Effector memory CD8-positive, alpha-beta T cell (primary cell): ENCODE data around the gene MAP7D1.
A peak's percentile ranks its signal among the peaks of the same experiment; 100 is the strongest.
"Not testable (repeated sequence)": the region's sequence is repeated elsewhere in the genome, so short reads cannot be mapped to it uniquely, and the experiment has no call there.

Experiments used
- ATAC-seq: fragments of 150-1000 bp; cut with Tn5 transposase; replicated peaks from 2 replicates; pipeline ENCODE4 v1.10.0; 2021; ENCODE audit warnings: mild to moderate bottlenecking, moderate library complexity
- DNase-seq, 3 experiments: peaks; one replicate each; pipeline ENCODE4 v3.0.0; 2021
- H3K27ac Mint-ChIP-seq, 2 donors: one replicate each; pipeline ENCODE4 v1.8.0; 2022; ENCODE audit warnings: mild to moderate bottlenecking in 2 of 2, mixed read lengths in 2 of 2, moderate library complexity in 2 of 2
- H3K27me3 Mint-ChIP-seq, 2 donors: one replicate each; pipeline ENCODE4 v1.8.0; 2022; ENCODE audit warnings: mixed read lengths in 2 of 2
- H3K36me3 Mint-ChIP-seq: one replicate; pipeline ENCODE4 v1.8.0; 2022; ENCODE audit warnings: mild to moderate bottlenecking, moderate library complexity, mixed read lengths; ENCODE audit not compliant: insufficient read depth
- H3K4me1 Mint-ChIP-seq, 2 donors: one replicate each; pipeline ENCODE4 v1.8.0; 2022; ENCODE audit warnings: low read depth in 2 of 2, mixed read lengths in 2 of 2
- H3K4me3 Mint-ChIP-seq, 2 donors: one replicate each; pipeline ENCODE4 v1.8.0; 2022; ENCODE audit warnings: mild to moderate bottlenecking in 2 of 2, mixed read lengths in 2 of 2, moderate library complexity in 2 of 2
- H3K9me3 Mint-ChIP-seq, 2 donors: one replicate each; pipeline ENCODE4 v1.8.0; 2022; ENCODE audit warnings: mixed read lengths in 2 of 2

MAP7D1 gene

DNA sequence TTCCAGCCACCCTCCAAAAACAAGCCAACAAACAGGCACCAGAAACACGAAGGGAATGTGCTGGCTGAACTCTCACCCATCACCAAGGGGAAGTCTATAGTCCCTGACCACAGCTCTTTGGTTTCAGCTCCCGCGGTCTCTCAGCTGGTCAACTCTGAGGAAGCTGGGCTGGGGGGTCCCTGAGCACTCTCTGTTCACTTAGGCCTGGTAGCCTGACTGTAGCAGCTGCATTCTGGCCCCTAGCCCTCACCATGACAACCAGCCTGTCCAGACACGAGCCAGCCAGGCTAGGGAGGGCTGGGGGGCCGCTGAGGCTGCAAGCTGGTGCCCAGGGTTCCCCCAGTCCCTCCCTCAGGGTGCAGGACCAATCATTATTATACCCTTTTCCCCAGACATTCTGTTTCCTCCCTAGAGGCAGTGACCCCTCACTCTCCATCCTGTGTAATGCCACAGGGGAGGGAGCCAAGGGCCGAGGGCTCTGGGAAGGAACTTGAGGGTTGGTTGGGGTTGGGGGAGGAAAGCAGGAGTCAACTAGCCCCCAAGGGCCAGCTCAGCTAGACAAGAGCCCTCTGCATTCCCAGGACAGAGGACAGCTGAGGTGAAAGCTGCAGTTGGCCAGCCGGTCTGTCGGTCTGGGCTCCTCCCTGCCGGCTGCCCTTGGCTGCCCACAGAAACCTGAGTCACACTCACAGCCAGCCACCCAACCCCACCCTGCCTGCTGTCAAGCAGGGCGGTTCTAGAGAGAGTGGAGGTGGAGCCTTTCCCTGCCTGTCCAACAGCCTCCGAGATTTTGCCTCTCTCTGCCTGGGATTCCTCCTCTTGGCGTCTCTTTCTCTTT is 5.4 kb upstream of the MAP7D1 start:
- ATAC-seq: peak; percentile 35
- Mint-ChIP-seq H3K36me3 (peaks cover 15% of the 10 kb centered on the region), H3K4me3 (peak overlapping the region; percentile 96 to 98), H3K9me3 (no peaks in the 10 kb centered on the region), H3K27ac (peak overlapping the region; percentile 97 to 98), H3K4me1 (peaks cover 46 to 49% of the 10 kb centered on the region in 2 donors), H3K27me3 (no peaks in the 10 kb centered on the region)
- peak; percentile 59 to 62 (median 59) for DNase-seq

DNA sequence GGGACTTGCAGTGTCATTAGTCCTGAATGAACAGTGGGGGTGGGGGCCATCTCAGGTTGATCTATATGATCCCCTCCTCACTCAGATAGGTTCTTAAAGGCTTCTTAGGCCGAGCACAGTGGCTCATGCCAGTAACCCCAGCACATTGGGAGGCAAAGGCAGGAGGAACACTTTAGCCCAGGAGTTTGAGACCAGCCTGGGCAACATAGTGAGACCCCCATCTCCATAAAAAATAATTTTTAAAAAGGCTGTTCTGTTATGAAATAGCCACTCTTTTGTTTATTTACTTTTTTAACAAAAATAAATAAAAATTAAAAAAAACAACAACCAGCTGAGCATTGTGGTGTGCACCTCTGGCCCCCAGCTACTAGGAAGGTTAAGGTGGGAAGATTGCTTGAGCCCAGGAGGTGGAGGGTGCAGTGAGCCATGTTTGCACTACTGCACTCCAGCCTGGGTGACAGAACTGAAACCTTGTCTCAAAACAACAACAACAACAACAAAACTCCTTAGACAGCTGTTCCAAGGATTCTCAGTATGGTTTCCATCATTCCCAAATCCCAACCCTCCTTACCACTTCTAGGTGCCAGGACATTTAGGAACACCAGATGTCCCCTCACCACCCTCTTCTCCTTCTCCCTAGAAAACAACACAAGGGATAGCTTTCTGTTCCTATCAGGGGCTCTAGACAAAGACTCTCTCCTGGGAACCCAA is 4.7 kb upstream of the MAP7D1 start:
- Mint-ChIP-seq H3K4me1 (peaks cover 46 to 49% of the 10 kb centered on the region in 2 donors), H3K36me3 (peaks cover 15% of the 10 kb centered on the region), H3K4me3 (peak overlapping the region; percentile 96 to 98), H3K9me3 (no peaks in the 10 kb centered on the region), H3K27ac (peak overlapping the region; percentile 97 to 98), H3K27me3 (no peaks in the 10 kb centered on the region)
- DNase-seq (no peak), ATAC-seq (no peak)

DNA sequence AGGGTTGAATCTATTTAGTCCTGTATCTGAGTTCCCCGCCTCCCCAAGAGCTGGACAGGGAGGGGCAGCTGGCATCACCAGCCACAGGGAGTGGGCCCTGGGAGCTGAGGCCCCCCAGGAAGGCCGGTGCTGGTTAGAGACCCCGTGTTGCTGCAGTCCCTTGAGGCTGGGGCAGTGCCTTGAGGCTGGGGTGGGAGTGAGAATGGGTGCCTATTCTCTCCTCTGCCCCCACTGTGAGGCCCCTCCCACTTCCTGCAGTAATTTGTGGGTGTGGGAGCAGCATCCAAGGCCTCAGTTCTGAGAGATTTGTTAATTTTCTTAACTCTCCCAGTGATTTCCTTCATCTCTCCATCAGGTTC is 4.1 kb upstream of the MAP7D1 start:
- Mint-ChIP-seq H3K9me3 (no peaks in the 10 kb centered on the region), H3K4me3 (peak overlapping the region; percentile 84), H3K36me3 (peaks cover 17% of the 10 kb centered on the region)

DNA sequence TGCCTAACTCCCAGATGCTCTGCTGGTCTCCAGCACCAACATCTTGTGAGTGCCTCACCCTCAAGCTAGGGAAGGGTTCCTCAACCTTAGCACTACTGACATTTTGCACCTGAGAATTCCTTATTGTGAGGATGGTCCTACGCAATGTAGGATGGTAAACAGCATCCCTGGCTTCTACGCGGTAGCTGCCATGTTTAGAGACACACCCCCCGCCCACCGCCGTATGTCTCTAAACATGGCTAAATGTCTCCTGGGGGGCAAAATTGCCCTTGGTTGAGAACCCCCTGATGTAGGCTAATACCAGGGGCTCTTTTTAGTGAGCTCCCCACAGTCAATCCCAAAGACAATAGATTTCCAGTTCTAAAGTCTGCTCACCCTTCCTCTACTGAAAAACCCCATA is 2.5 kb upstream of the MAP7D1 start:
- DNase-seq (no peak), ATAC-seq (no peak)
- H3K4me3 Mint-ChIP-seq: peak overlapping the region; percentile 84 to 86
- H3K27ac Mint-ChIP-seq: peak overlapping the region; percentile 97 to 98
- peaks cover 51 to 54% of the 10 kb centered on the region in 2 donors for H3K4me1 Mint-ChIP-seq
- H3K36me3 Mint-ChIP-seq: peaks cover 22% of the 10 kb centered on the region
- H3K27me3 Mint-ChIP-seq: no peaks in the 10 kb centered on the region
- no peaks in the 10 kb centered on the region for H3K9me3 Mint-ChIP-seq

More for the DNA sequence above, 4.1 kb upstream of the MAP7D1 start:
- Mint-ChIP-seq H3K4me1 (peaks cover 46 to 47% of the 10 kb centered on the region in 2 donors), H3K27me3 (no peaks in the 10 kb centered on the region), H3K27ac (peak overlapping the region; percentile 97 to 98)
- ATAC-seq (no peak), DNase-seq (peak; percentile 43 to 53 (median 48))

DNA sequence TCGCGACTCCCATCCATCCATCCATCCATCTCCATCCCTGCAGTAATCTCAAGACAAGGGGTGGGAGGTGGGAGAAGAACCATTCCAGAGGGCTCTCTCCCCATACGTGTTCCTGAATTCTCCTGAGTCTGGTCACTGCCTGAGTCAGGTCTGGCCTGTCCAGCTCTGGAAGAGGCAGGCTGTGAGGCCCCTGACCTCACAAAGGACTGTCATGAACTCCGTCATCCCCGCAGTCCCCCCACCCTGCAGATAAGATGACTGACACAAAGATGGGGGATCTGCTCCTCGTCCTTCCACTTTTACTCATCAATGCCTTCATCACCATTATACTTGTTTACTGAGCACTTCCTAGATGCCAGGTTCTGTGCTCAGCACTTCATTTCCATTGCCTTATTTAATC is 1.6 kb upstream of the MAP7D1 start:
- no peaks in the 10 kb centered on the region for H3K27me3 Mint-ChIP-seq
- ATAC-seq (no peak), DNase-seq (no peak)
- peak overlapping the region; percentile 96 to 98 for H3K27ac Mint-ChIP-seq
- peaks cover 22% of the 10 kb centered on the region for H3K36me3 Mint-ChIP-seq
- peaks cover 50 to 56% of the 10 kb centered on the region in 2 donors for H3K4me1 Mint-ChIP-seq
- peak overlapping the region; percentile 86 to 87 for H3K4me3 Mint-ChIP-seq
- H3K9me3 Mint-ChIP-seq: no peaks in the 10 kb centered on the region

DNA sequence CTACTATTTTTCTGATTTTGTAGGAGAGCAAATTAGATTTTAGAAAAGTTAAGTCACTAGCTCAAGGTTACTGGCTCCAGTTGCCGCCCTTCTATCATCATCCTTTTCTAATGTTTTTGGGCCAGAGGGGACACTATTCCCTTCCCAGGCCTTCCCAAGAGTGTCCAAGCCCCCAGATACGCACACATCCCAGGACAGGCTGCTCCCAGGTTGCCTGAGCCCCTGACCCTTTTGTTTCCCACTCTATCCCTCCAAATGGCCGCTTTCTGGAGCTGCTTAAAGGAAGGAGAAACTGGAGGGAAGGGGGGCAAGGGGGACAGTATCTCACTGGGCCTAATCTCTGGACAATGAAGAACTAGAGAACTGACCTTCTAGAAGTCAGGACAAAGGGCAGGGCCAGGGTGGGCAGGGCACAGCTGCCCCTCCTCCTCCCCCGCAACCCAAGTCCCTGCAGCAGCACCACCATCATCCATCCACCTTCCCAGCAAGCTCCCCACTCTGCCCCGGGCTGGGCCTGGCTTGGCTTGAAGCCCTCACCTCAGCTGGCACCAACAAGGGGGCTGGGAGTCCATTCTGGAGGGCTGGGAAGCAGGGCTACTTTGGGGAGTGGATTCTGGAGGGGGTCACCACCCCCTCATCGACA is 1.1 kb upstream of the MAP7D1 start:
- peak overlapping the region; percentile 96 to 98 for H3K27ac Mint-ChIP-seq
- ATAC-seq (no peak), DNase-seq (no peak)
- peak overlapping the region; percentile 86 to 87 for H3K4me3 Mint-ChIP-seq
- peaks cover 50 to 57% of the 10 kb centered on the region in 2 donors for H3K4me1 Mint-ChIP-seq
- H3K9me3 Mint-ChIP-seq: no peaks in the 10 kb centered on the region
- H3K36me3 Mint-ChIP-seq: peaks cover 19% of the 10 kb centered on the region
- H3K27me3 Mint-ChIP-seq: no peaks in the 10 kb centered on the region

DNA sequence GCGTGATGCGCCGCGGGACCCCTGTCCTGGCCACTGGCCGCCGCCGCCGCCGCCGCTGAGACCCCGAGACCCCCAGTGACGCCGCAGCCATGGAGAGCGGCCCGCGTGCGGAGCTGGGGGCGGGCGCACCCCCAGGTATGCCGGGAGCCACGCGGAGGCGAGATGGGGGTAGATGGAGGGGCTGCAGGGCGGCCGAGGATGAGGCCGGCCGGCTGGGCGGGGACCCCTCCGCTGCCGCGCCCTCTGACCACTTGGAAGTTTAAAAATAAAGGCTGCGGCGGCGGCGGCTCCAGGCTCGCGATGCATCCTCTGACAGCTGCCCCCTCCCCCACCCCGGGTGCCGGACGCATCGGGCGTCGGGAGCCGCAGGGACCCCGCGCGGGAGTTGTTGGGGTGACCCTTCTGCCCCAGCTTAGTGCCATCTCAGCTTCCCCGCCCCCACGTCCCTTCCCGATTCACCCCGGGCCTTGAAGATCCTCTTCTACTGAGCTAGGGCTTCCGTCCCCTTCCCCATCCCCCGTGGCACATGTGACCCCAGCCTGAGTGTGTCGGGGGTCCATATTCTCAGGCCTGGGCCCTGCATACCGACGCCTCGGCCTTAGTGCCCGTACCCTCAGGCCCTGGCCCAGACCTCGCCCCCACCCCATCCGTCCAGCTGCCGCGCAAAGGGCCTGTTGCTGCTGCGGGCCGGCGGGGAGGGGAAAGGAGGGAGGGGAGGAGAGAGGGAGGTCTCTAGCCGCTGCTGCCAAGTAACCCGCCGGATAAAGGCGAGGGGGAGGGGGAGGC is 562 bp downstream of the MAP7D1 start:
- Mint-ChIP-seq H3K4me1 (peaks cover 54 to 63% of the 10 kb centered on the region in 2 donors), H3K4me3 (peak overlapping the region; percentile 93 to 95), H3K27ac (peak overlapping the region; percentile 93 to 96), H3K9me3 (no peaks in the 10 kb centered on the region), H3K36me3 (peaks cover 20% of the 10 kb centered on the region), H3K27me3 (no peaks in the 10 kb centered on the region)
- ATAC-seq: no peak
- peak in 2 of 3 experiments; percentile 21 to 41 for DNase-seq

DNA sequence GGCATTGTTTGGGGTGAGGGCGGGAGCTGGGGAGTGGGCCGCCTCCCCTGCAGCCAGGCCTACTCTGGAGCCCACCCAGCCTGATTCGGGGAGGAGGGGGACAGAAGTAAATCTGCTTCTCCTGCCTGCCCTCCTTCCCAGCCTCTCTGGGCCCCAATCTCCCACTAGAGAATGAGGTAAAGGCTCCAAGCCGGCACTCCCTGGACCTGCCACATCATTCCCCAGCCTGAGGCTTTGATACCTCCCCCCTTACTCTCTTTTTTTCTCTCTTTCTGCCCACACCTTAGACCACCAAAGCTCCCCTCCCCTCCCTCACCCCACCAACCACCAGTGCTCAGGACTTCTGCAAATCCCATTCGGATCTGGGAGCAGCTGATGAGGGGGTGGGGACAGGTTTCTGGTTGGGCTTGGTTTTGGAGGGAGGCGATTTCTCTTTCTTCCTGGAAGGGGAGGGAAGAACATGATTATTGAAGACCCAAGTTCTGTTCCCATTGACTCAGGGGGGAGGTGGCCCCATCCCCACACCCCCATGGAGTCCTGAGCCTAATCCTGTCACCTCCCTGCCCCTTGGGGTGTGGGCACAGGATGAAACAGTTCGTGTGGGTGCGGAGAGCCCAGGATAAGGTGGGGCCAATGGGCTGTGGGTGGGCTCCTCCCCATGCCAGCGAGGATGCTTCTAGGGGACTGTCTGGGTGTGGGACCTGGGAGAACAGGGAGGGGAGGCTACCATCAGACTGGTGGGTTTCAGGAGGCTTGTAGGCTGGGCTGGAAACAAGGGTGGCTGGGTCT is 1.3 kb downstream of the MAP7D1 start:
- peak overlapping the region; percentile 93 to 96 for H3K27ac Mint-ChIP-seq
- no peak for DNase-seq

DNA sequence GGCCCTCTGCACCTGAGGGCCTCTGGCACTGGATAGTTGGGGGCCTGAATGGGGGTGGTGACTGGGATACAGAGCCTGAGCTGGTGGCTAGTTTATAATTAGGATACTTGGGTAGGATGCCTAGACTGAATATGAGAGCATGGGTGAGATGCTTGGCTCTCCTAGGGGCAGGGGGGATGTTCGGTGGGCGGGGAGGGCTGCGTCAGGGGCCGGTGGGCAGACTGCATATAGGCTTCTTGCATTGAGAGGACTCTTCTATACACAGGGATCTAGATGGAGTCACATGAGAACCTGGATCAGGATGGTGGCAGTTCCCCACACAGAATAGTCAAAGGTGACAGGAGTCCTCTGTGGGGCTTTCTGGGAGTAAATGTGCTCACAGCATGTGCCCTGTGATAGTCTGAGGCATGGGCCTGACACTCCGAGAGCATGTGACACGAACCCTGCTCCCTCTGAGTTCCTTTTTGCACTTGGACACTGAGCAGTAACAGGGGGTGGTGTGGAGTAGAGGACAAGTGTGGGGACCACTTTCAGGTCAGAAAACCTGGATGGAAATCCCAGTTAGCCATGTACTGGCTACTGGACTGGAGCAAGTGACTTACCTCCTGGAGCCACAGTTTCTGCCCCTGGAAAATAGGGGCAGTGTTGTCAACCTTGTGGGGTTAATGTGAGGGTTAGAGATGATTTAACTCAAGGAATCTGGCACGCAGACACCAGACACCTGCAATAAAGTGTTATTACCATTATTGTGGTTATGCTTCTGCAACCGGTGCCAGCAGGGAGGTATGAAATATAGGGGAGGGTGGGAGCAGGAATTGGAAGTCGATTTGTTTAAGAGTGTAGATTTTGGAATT is 2.2 kb downstream of the MAP7D1 start:
- ATAC-seq (no peak), DNase-seq (no peak)
- H3K36me3 Mint-ChIP-seq: peaks cover 30% of the 10 kb centered on the region
- peaks cover 61 to 64% of the 10 kb centered on the region in 2 donors for H3K4me1 Mint-ChIP-seq
- peak overlapping the region; percentile 93 to 95 for H3K4me3 Mint-ChIP-seq
- H3K9me3 Mint-ChIP-seq: no peaks in the 10 kb centered on the region
- H3K27ac Mint-ChIP-seq: peak overlapping the region; percentile 93 to 96
- no peaks in the 10 kb centered on the region for H3K27me3 Mint-ChIP-seq

More for the DNA sequence above, 1.3 kb downstream of the MAP7D1 start:
- Mint-ChIP-seq H3K9me3 (no peaks in the 10 kb centered on the region), H3K4me1 (peaks cover 58 to 63% of the 10 kb centered on the region in 2 donors), H3K4me3 (peak overlapping the region; percentile 93 to 95), H3K36me3 (peaks cover 28% of the 10 kb centered on the region), H3K27me3 (no peaks in the 10 kb centered on the region)
- no peak for ATAC-seq

DNA sequence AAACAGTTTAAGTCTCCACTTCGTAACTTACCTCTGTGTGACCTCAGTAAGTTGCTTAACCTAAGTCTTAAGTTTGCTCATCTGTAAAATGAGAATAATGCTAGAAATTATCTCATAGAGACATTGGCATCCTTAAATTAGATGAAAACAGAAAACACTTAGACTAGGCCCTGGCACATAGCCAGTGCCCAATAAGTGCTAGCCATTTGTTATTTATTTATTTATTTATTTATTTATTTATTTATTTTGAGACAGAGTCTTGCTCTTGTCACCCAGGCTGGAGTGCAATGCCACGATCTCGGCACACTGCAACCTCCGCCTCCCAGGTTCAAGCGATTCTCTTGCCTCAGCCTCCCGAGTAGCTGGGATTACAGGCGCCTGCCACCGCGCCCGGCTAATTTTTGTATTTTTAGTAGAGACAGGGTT is 2.9 kb downstream of the MAP7D1 start:
- H3K27ac Mint-ChIP-seq: peak overlapping the region; percentile 97 to 99
- DNase-seq, H3K27me3 Mint-ChIP-seq, H3K9me3 Mint-ChIP-seq, ATAC-seq: not testable (repeated sequence)
- H3K4me1 Mint-ChIP-seq: peaks cover 56 to 66% of the 10 kb centered on the region in 2 donors
- H3K36me3 Mint-ChIP-seq: peaks cover 30% of the 10 kb centered on the region
- H3K4me3 Mint-ChIP-seq: peak overlapping the region; percentile 93 to 95

DNA sequence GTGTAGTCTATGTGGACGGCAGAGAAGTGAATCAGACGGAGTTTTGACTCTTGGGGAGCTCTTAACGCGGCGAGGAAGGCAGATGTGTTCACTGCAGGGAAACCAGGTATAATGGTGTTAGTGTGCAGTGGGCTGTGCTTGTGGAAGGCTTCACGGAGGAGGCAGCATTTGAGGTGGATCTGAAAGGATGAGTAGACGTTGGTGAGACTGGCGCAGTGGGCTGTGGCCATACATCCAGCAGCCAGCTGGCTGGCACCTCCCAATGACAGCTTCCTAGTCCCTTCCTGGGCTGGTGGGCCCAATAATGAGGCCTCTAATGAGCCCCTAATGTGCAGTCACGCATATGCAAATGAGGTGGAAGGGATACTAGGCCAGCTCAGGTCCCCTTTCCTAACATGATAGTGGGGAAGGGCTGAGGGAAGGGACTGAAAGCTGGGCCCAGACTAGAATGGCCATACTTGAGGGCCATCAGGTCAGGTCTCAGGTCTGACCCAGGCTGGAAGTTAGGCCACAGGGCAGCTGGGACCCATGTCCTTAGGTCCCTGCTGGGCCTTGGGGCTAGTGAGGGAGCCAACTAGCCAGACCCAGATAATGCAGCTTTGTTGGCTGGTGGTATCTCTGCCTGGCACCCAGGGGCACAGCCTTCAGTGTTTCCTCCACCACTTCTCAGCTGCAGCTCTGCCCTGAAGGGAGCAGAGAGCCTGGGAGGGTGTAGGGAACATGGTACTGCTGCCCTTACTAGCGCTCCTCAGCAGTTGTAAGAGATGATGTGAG is 3.8 kb downstream of the MAP7D1 start:
- no peak for DNase-seq
- Mint-ChIP-seq H3K4me3 (peak overlapping the region; percentile 82), H3K9me3 (no peaks in the 10 kb centered on the region), H3K4me1 (peaks cover 58 to 68% of the 10 kb centered on the region in 2 donors), H3K27me3 (no peaks in the 10 kb centered on the region), H3K27ac (peak overlapping the region; percentile 97 to 99), H3K36me3 (peaks cover 30% of the 10 kb centered on the region)
- ATAC-seq: no peak
